CD4-positive, alpha-beta T cell treated with Interleukin-1 beta for 1 hour (primary cell): ENCODE data around the gene COTL1.
A peak's percentile ranks its signal among the peaks of the same experiment; 100 is the strongest.
"Not testable (repeated sequence)": the region's sequence is repeated elsewhere in the genome, so short reads cannot be mapped to it uniquely, and the experiment has no call there.

ENCODE experiments used
- DNase-seq, 2 donors: peaks; one replicate each; pipeline ENCODE4 v3.0.0-alpha.2; 2020 to 2022

The COTL1 gene

DNA sequence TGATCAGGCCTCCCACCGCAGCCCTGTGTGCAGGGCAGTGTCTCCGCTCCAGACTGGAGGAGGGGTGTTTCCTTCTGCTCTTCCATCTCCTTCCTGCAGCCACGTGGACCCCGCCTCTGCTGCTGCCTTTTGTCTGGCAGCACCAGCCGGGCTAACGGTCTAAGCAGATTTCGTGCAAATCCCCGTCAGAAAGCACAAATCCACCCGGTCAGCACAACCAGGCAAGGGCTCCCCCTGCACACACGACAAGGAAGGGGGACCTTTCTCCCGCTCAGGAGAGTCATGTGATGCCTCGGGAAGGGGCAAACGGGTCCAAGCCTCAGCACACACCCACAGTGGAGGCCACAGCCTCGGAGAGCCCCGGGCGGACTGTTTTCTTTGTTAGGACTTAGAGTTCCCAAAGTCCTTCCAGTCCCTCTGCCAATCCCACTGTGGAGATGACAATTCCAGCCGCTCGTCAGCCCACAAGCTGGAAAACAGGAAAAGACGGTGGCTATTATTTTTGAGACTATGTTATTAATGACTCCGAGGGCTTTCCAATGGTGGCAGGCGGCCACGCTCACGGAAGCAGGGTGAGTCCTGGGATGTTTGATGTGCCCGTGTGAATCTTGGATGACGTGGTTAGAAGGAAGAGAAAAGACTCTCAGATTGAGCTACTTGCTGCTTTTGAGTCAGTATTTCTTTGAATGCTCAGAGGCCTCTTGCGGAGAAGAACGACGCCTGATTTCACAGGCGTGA is 90.9 kb downstream of the COTL1 start:
- DNase-seq: no peak

DNA sequence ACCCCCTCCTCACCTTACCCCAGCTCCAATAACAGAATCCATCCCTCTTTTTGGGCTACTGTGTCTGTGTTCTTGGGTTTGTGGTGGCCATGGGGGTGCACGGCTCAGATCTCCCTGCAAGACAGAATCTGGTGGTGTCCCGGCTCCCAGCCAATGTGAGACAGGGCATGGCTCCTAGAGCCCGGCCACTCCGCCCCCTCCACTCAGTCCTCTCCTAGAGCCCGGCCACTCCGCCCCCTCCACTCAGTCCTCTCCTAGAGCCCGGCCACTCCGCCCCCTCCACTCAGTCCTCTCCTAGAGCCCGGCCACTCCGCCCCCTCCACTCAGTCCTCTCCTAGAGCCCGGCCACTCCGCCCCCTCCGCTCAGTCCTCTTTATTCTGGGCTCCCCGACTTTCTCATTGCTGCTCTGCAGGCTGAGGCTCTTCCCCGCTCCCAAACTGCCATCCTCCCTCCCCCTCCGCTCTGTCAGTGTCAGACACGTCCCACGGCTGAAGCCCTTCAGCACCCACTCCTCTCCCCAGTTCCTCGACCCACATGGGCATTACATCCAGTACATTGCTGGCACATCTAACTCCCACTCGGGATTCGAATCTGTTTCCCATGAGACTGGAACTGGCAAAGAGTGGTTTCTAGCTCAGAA is 92.8 kb downstream of the COTL1 start:
- DNase-seq: not testable (repeated sequence)

DNA sequence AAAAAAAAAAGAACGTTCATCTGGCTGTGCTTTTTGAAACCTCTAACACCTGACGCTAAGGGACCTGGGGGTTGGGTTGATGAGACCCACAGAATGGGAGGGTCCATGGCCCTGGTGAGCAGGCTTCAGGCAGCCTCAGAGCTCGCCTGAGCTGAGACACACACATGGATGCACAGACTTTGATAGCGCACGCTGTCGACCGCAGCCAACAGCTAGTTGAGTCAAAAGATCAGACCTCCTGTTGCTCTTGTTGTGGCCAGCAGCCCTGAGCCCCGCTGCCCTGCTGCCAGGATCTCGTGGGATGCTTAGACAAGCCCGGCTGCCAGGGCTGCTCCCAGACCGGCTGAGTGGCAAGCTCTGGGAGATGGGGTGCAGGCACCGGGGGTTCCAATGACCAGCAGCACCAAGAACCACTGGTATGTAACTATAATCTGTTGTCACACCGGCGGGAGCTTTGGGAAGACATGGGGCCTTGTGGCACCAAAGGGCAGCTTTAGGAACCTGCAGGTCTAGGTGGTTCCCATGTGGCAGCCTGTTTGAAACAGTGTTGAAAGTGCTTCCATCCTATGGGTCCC is 93.4 kb downstream of the COTL1 start:
- DNase-seq: no peak

DNA sequence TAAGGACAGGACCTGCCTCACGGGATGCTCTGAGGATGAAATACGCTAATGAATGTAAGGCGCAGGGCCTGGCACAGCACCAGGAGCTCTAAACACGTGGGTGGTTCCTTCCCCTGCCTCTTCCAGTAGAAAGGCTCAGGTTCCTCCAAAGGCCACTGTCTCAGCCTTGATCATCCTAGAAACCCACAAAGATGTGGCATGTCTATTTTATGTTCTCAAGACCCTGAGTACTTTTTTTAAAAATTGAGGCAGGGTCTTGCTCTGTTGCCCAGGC is 96.4 kb downstream of the COTL1 start:
- no peak for DNase-seq

DNA sequence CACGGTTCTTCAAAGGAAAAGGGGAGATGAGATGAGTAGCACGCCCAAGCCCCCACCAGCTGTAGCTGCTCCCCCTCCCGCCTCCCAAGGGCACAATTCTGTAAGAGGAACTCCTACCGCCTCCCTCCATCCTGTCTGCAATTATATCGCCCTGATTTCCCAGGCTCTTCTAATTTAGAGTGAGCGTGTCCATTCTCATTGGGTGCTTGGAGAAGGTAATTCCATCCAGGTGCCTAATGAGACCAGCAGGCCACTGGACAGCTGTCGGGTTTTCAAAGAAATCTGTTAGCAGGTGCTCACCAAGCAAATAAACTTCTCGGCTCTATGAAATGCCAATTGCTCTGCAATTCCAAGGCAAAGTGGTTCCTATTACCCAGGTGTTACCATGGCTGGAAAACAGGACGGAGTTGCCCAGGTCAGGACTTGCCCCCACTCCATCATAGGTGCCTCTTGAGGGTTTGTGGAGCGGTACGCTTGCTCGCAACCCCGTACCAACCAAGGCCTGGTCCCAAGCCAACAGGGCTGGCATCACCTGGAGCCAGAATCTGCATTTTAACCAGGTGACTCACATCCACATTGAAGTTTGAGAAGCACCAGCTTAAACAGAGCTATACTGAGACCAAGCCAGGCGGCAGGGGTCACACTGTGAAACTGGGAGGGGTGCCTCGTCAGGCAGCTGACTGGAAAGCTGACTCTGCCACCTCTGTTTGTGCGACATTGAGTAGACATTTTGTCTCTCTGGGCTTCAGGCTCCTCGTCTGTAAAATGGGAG is 97.0 kb downstream of the COTL1 start:
- no peak for DNase-seq

DNA sequence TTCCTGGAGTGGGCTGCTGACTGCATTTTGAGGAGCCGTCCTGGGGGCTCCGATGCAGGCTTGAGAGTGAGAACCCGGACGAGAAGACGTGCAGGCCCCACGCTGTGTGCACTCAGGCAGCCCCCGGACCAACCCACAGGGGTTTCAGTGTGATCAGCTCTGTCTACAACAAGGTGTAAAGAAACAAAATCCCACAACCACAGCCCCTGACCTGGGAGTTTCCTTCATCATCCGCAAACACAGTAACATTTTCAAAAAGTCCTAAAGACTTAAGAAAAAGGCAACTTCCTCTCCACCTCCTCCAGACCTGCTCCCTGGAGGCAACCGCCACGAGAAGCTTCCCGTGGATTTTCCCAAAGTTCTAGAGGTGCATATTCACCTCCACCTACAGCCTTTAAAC is 98.0 kb downstream of the COTL1 start:
- no peak for DNase-seq

DNA sequence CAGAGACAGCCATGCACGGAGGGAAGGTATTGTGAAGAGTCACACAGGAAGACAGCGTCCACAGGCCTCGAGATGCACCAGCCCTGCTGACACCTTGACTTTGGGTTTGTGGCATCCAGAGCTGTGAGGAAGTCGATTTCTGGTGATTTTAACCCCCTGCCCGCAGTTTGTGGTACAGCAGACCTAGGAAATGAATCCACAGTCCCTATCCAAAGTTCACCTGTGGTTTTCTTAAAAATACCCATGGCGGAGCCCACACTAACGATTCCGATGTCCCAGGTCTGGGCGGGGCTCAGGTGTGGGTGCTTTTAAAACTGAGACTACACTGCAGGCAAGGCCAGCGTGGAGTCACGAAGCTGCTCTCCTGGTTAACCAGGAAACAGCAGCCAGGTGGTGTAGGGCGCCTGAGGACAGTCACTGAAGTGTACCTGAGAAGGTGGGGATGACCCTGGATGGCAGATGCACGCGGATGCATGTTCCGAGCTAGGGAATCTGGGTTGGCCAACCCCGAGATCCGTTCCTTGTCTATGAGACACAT is 99.0 kb downstream of the COTL1 start:
- DNase-seq: peak; percentile 58 to 69

DNA sequence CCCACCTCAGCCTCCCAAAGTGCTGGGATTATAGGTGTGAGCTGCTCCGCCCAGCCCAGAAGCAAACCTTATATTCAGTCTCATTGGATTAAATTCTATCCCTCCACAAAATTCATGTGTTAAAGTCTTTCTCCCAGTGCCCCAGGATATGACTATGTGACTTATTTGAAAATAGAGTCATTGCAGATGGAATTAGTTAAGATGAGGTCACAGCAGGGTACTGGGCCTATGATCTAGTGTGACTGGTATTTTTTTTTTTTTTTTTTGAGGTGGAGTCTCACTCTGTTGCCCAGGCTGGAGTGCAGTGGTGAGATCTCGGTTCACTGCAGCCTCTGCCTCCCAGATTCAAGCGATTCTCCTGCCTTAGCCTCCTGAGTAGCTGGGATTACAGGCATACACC is 99.7 kb downstream of the COTL1 start:
- DNase-seq: not testable (repeated sequence)

DNA sequence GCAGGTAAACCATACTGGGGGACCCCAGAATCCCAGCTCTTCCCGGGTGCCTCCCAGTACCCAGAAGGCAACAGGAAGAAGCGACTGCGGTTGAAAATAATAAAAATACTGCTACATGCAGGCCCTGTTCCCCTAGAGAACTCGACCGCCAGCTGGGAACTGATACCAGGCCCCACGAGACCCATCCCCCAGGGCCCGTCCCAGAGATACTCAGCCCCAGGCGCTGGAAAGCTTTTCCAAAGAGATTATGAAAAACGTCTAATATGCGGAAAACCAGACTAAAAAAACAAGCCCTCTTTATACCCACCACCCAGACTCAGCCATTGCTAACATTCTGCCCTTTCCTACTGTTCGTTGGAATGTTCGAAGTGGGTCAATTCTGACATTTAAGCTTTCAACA is 100.5 kb downstream of the COTL1 start:
- DNase-seq: no peak
